Ramos (cell line): ENCODE results near the gene TRIM41.

ENCODE experiments used
- in situ Hi-C: fragments of 300-500 bp; cut with MboI; formaldehyde crosslinking; loops from one replicate; pipeline ENCODE4 v1.14.3; 2022; ENCODE audit warnings: low sequenced_read_pairs; ENCODE audit not compliant: unreplicated experiment

TRIM41 gene

DNA sequence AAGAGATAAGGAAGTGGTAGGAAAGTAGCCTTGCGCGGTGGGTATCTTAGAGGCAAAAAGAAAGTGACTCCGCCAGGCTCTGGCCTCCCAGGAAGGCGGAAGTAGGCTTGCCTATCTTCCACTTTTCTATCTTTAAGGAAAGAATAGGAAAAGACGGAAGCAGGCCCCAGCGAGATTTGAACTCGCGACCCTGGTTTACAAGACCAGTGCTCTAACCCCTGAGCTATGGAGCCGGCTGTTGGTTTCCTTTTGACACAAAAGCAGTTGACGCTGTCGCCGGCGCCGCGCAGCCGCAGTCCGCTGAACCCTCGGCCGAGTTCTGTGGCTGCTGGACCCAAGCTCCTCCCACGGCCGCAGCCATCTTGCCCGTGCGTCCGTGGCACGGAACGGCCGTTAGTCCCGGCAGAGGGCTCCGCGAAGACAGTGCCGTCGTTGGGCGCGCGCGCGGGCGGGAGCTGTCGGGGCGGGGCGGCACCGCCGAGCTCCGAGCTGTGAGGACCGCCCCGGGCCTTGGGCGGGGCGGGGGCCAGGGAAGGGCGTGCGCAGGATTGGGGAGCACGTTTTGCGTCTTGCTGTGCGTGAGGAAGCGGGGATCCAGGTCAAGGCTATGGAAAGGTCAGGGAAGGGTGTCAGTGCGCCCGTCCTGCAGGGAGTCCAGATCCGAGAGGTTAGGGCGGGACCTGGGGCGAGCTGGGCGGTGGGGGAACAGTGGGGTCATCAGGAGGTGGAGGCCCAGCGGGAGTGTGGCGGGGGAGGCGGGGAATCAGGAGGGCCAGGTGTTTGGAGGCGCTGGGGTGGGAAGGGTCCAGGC lies 31.4 kb upstream of the TRIM41 start:
- in situ Hi-C loops: no loop called here

GRCh38 chr5:181192337-181193046 lies 30.6 kb upstream of the TRIM41 start:
- in situ Hi-C loops: no loop called here

- in situ Hi-C loops: no loop called here
Observed at GRCh38 chr5:181193656-181194055, 29.4 kb upstream of the TRIM41 start.

DNA sequence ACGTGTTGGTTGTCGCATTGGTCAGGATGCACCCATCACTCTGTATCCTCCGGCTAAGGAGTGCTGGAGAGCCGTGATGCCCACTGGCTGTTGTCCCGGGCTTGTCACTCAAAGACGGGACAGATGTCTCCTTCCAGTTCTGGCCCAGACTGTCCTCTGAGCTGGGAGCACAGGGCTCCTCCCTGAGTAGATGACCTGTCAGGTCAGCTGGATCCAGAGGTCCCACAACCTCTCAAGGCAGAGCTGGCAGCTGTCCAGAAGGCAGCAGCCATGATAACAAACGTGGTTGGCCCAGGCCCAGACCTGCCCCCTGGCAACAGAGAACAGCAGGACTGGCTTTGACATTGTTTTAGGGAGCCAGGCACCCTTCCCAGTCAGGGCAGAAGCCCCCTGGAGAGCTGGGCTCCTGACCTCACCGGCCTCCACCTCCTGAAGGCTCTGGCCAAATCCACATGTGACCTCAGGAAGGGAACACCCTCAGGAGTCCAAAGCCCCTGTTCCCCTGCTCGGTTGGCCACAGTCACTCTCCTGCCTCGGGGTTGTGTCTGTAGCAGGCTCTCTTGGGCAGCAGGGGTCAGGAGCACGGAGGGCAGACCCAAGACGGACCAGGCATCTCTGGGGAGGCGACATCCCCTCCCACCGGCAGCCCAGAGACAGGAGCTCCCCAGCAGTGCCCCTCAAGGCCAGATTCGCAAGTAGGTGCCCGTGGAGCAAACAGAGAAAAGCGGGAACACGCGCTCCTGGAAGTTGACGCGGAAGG lies 28.4 kb upstream of the TRIM41 start:
- in situ Hi-C loops: no loop called here

GRCh38 chr5:181195249-181195761 lies 27.8 kb upstream of the TRIM41 start:
- in situ Hi-C loops: no loop called here

- in situ Hi-C loops: no loop called here
Observed at GRCh38 chr5:181197326-181197951, 25.6 kb upstream of the TRIM41 start.

DNA sequence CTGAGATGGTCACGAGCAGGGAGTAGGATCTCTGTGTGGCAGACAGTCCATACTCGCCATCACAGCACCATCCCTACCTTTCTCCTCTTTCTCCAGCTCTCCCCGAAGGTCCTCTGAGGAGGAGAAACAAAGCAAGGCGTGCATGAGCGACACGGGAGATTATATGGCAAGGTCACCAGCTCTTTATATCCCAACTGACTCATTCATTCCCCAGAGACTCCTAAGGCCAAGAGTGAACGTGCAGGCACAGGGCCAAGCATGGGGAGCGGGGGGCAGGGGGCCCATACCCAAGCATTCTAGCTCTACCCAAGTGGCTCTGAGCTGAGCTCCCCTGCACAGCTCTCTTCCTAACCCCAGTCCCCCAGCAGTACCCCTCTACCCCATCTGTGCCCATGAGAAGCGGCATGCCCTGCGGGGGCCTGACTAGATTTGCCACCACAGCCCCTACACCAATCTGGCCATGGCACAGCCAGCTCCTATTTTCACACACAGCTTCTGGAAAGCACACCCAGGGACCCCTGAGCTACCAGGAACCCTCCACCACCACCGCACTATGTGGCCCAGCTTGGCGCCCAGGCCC lies 24.9 kb upstream of the TRIM41 start:
- in situ Hi-C loops: no loop called here

- in situ Hi-C loops: no loop called here
Observed at GRCh38 chr5:181198905-181199519, 24.1 kb upstream of the TRIM41 start.

- in situ Hi-C loops: no loop called here
Observed at GRCh38 chr5:181199881-181200638, 23.0 kb upstream of the TRIM41 start.

DNA sequence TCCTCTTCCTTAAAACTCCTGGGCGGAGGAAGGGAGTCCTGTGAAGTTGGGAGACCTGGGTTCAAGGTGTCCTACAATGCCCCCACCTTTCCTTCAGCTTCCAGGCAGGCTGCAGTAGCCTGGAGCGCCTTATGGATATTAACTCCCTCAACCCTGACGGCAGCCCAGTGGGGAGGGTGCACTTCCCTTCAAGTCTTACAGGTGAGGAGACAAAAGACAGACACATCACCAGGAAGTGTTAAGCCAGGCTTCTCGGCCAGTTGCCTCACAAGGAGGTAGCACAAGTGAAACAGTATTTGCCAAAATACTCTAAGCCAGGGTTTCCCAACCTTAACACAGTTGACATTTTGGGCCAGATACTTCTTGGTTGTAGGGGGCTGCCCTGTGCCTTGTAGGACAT lies 22.3 kb upstream of the TRIM41 start:
- in situ Hi-C loops: no loop called here

DNA sequence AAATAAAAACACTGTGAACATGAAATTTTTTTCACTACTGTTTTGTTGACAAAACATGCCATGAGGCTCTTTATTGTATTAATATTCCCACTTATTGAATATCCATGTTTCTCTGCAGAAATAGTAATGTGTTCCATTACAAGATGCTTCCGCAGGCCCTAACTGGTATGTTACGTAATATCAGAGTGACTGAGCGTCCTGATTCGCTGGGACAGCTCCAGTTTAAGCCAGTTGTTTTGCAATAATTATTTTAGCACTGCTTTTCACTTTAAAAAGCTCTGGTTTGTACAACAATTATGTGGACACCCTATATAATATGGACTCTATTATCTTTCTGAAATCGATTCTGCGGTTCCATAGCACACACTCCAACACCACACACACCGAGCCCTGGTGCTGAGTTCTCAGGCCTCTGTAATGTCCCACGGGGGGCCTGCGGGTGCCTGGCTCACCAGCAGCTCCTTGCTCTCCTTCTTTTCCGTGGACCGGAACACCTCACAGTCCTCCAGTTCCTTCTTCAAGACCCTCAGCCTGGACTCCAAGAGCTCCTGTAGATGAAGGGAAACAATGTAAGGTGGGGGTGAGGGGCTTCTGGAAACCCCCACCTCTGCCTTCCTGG lies 19.9 kb upstream of the TRIM41 start:
- in situ Hi-C loops: no loop called here

DNA sequence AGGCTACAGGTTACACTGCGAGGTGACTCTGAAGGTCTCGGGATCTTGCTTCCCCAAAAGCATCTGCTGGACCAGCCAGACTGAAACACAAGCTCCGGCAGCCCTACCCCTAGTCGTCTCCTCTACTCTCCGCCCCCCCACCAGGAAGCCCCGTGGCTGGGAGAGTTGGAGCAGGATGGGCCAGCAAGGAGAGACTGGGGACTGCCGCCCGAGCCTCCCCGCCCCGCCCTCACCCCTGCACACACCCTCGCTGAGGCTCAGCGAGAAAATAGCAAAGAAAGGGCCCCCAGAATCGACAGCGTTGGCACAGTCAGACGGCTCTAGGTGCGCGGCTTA lies 19.3 kb upstream of the TRIM41 start:
- in situ Hi-C loops: no loop called here

DNA sequence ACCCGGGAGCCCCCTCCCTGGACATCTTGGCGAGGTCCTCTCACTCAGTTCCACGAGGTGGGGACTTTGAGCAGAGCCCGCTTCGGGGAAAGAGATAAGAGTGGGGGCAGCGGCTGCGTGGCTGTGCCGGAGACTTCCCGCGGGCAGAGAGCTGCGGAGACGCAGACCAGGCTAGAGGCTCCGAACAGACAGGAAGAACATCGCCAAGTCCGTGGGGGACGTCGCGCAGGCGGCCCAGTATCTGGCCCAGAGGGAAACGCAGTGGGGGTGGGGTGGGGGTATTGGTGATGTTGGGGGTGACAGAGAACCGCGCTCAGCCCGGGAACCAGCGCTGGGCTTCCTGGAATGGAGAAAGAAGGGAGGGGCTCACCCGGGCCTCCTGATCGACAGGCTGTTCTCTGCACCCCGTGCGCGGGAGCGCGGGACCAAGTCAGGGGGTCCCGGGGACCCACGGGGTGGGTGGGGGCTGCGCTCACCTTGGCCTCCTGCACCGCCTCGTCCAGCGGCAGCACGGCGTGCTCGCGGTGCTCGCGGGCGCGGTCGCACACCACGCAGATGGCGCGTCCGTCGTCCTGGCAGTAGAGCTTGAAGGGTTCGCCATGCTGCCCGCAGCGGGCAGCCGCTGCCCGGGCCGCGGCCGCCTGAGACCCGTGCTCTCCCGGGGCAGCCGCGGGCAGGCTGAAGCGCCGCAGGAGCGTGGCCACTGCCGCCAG lies 18.8 kb upstream of the TRIM41 start:
- in situ Hi-C loops: no loop called here

DNA sequence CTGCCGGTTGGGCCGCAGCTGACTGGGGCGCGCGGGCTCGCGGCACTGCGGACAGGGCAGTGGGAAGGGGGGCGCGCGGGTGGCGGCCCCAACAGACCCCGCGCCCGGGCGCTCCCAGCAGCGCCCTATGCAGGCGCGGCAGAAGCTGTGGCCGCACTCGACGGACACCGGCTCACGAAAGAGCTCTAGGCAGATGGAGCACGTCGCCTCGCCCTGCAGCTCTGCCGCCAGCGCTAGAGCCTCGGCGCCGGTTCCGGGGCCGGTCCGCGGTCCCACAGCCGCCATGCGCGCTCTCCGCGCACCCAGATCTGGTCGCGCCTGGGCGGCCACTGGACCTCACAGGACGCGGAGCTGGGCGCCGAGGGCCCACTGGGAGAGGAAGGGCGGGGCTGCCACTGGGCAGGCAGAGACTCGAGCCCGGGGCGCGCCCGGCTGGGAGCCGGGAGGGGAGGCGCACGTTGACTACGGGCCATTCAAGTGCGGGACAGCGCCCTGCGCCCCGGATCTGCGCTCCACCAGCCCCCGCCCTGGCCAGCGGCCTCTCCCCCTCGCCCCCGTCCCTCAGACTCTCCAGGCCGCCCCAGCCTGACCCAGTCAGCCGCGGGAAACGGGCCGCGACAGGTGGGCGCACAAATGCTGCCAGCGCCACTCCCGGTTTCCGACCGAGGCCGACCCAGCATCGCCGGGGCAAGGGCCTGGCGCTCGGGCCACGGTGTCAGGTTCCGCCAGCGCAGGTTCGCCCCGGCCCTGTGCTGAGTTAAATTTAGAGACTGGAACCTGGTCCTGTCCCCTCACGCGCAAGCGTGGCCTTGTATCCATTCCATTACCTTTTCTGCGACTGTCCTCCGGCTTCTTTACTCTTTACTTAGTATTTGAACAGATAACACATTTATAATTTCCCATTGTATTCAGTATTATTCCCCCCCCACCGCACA lies 18.0 kb upstream of the TRIM41 start, which contains the start of gene TRIM7:
TRIM7 (minus strand) TSS at position 371 of the 935 bp plus-strand sequence; CDS start at position 285, 86 bp downstream.
- in situ Hi-C loops: no loop called here

- in situ Hi-C loops: no loop called here
Observed at GRCh38 chr5:181205761-181206649, 17.1 kb upstream of the TRIM41 start.
